ENCODE results near the gene CDH12.

DNA sequence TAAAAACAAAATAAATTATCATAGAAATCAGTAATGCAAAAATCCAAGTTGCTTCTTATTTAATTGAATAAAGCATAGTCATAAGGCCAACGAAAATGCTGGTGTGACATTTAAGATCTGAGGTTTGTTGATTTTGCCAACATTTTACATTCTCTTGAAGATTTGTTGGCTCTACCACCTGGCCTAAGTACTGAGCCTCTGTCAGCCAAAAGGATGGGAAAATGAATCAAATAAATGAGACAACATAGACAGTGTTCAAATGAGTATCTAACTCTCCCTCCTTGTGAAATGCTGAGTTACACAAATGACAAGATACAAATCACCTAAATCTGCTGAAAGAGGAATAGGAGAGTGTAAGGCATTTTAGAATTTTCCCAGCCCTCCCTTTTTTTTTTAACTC lies 575.0 kb downstream of the CDH12 start:
- TF ChIP-seq, protein P1, sequence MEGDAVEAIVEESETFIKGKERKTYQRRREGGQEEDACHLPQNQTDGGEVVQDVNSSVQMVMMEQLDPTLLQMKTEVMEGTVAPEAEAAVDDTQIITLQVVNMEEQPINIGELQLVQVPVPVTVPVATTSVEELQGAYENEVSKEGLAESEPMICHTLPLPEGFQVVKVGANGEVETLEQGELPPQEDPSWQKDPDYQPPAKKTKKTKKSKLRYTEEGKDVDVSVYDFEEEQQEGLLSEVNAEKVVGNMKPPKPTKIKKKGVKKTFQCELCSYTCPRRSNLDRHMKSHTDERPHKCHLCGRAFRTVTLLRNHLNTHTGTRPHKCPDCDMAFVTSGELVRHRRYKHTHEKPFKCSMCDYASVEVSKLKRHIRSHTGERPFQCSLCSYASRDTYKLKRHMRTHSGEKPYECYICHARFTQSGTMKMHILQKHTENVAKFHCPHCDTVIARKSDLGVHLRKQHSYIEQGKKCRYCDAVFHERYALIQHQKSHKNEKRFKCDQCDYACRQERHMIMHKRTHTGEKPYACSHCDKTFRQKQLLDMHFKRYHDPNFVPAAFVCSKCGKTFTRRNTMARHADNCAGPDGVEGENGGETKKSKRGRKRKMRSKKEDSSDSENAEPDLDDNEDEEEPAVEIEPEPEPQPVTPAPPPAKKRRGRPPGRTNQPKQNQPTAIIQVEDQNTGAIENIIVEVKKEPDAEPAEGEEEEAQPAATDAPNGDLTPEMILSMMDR (IDR thresholded peaks at IDR 0.05), result no peak
- TF ChIP-seq POLR2A (IDR thresholded peaks at IDR 0.05), result no peak
- TF ChIP-seq POLR2AphosphoS5 (IDR thresholded peaks at IDR 0.05), result no peak
